Neural cell (in vitro differentiated cells): ENCODE measurements around the gene CCR7.

Source experiments
- EZH2 ChIP-seq: fragments of 200-600, 300-800 bp; shearing (Covaris generic), sonication (generic); IDR thresholded peaks from 2 replicates; pipeline ENCODE4 v1.6.1; 2014; ENCODE audit warnings: antibody characterized with exemption, low read length, borderline replicate concordance, mild to moderate bottlenecking; ENCODE audit not compliant: insufficient read depth, poor library complexity, severe bottlenecking
- POLR2AphosphoS5 ChIP-seq: IDR thresholded peaks from 2 replicates; pipeline ENCODE4 v1.6.1; 2012
- TF ChIP-seq, protein P1 (sequence below): fragments of 450-650 bp; IDR thresholded peaks from 2 replicates; pipeline ENCODE4 v1.5.1; 2014; ENCODE audit warnings: antibody characterized with exemption, mild to moderate bottlenecking, moderate library complexity; ENCODE audit not compliant: poor library complexity, severe bottlenecking

DNA sequence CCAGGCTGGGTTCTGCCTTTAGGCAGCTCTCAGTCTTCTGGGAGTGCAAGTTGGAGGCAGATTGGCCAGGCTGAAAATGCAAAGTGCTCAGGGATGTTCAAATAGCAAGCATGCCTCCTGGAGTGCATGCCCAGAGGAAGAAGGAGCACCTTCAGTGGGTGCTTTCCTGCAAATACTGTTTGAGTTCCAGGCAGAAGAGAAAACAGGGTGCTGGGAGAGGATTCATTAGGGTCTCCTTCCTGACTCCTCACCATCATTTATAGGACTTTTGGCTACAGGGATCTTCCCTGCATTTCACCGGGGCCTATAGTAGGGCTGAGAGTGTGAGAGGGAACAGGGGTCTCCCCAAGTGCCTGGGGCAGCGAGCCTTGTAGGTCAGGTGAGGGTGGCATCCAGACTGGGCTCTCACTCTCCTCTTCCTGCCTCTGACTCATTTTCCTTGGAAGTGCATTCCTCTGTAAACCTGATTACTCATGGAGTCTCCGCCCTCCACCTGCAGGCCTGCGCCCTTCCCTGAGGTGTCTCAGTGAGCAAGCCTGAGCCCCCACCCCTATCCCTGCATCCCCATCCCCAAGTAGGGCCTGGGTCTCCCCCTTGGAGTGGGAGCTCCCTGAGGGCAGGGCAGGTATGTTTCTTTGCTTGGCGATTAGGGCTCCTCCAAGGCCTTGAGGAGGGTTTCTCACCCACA lies 46.7 kb downstream of the CCR7 start:
- TF ChIP-seq EZH2 = no peak
- TF ChIP-seq POLR2AphosphoS5 = no peak
- TF ChIP-seq, protein P1, sequence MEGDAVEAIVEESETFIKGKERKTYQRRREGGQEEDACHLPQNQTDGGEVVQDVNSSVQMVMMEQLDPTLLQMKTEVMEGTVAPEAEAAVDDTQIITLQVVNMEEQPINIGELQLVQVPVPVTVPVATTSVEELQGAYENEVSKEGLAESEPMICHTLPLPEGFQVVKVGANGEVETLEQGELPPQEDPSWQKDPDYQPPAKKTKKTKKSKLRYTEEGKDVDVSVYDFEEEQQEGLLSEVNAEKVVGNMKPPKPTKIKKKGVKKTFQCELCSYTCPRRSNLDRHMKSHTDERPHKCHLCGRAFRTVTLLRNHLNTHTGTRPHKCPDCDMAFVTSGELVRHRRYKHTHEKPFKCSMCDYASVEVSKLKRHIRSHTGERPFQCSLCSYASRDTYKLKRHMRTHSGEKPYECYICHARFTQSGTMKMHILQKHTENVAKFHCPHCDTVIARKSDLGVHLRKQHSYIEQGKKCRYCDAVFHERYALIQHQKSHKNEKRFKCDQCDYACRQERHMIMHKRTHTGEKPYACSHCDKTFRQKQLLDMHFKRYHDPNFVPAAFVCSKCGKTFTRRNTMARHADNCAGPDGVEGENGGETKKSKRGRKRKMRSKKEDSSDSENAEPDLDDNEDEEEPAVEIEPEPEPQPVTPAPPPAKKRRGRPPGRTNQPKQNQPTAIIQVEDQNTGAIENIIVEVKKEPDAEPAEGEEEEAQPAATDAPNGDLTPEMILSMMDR = no peak
